GM23338 (cell line): ENCODE data around the gene GNAT1.

Experiments used
- CTCF ChIP-seq, 2 experiments: fragments of 200-600 bp in 1 of 2; sonication (generic) in 1 of 2; conservative IDR thresholded peaks; 2 replicates each; pipeline versions ENCODE4 v1.5.1 to v1.6.1; 2016 to 2017; ENCODE audit warnings: antibody characterized with exemption in 2 of 2, low read depth in 2 of 2, mild to moderate bottlenecking in 2 of 2, moderate library complexity in 1 of 2
- EZH2phosphoT487 ChIP-seq: fragments of 200-600 bp; sonication (generic); IDR thresholded peaks from one replicate; pipeline ENCODE4 v1.8.1; 2018; ENCODE audit warnings: antibody characterized with exemption; ENCODE audit not compliant: unreplicated experiment
- POLR2AphosphoS5 ChIP-seq: IDR thresholded peaks from 2 replicates; pipeline ENCODE4 v1.6.1; 2016; ENCODE audit warnings: antibody characterized with exemption, low read depth

- TF ChIP-seq CTCF (conservative IDR thresholded peaks at IDR 0.05; ENCODE audit: low read depth in 2 of 2) (peak in 1 of 2 experiments; percentile 59; a peak in 3 of 4 replicates), POLR2AphosphoS5 (no peak), EZH2phosphoT487 (no peak)
Measured at GRCh38 chr3:50224639-50225038, 33.2 kb downstream of the GNAT1 start.
